AG20443 (cell line): ENCODE results near the gene IL33.

Experiments used
- DNase-seq: peaks from one replicate; pipeline ENCODE4 v3.0.0; 2012; ENCODE audit warnings: low spot score, mixed read lengths

Gene IL33

DNA sequence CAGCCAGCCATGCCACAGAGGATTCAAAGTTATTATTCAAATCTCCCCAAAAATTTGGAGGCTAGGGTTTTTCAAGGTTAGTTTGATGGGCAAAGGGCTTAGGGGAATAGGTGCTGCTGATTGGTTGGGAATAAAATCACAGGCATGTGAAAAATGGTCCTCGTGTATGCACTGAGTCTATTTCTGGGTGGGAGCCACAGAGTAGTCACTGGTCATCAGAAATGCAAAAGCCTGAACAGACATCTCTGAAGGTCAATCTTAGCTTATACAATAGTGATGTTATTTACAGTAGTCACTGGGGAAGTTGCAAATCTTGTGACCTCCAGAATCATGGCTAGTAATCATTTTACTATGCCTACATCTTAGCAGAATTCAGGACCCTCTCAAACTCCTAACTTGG is 1.3 kb downstream of the IL33 start:
- DNase-seq, result no peak

DNA sequence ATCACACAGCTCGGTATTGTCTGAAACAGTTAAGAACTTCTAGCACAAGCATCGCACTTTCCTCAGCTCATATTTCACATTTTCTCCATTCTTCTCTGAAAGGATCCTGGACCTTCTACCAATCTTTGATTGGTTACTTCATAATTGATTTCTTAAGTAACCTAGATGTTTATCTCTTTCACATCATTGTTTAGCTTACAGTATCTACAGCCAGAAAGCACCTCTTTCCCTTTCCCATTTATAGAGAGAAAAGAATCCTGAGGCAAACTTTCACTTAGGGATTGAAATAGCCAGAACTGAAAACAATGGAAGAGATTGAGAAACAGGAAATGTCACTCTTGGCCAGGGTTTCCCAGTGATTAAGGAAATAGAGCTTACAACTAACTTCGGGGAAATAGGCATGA is 2.5 kb downstream of the IL33 start:
- peak; percentile 24 for DNase-seq

DNA sequence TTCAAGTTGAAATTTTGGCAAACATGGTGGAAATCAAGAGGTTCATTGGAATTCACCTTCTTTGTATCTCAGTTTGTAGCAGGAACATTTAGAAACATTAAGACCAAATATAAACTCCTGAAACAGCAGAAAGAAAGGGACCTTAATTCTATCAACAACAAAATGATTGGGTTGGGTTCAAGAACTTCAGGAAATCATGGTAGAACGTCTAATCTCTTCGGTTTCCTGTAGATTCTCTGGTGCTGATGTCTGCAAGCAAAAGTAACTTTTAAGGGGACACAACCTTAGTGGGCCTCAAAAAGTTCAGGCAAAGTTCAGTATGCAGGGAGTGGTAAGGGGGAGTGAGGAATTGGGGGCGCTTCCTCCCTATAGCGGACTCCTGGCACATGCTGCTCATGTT is 3.4 kb downstream of the IL33 start:
- DNase-seq, result no peak

DNA sequence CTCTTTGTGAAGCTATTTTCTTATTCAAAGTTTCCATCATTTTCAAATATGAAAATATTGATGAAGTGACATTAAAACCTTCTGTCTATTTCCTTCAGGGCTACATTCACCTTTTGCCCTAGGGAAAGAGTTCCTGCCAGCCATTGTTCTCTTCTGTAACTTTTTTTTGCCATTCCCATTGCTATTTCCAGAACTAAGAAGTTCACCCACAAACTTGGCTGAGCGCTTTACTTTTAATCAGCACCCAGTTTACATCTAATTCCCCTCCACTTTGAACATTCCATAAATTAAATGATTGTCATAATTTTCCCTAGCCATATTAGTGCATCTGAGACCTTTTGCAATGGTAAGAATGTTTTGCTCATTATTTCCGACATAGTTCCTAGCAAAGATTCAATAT is 4.4 kb downstream of the IL33 start:
- no peak for DNase-seq

DNA sequence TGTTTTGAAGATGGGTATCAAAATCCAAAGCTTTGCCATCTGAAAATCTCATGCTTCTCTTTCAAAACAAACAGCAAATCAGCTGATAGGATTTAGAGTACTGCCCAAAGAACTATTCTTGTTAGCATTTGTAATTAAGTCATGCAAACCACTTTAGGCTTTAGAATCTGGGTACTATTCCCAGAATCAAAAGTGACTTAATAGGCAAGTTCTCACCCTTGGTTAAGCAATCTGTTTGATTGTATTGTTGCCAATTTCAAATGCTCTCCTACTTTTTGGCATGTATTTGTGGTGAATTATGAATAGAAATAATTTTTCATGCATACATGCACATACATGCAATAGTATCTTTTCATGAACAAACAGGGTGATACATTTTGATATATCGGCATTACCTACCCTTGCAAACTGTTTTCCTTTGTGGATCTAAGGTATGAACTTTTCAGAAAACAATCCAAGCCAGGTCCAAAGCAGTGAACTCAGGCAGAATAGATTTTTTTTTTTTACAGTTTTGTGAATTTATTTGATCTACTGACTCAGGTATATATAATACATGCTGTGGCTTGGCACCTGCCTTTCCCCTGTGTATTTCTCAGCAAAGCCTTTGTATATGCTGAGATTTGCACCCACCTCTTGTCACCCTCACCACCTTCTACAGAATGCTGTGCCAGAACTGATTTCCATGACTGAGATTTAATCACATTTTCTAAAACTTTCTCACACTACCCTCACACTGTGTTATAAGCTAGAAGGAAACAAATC is 9.0 kb downstream of the IL33 start:
- no peak for DNase-seq

DNA sequence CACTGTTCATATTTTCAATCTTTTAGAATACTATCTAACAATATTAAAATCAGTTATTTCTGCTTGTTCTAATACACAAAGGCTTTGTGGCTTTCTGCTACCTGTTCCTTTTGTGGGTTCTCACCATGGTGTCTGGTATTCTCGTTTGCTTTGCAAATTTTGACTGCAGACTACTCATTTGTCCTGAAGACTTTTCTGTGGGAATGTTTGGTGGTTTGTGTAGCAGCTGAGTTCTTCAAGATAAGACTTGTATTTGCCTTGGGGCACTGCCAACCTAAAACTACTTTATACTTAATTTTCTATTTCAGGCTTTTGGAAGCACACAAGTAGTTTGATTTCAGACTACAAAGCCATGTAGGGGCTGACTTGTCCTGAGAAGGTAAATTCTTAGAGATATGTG is 11.1 kb downstream of the IL33 start:
- DNase-seq, result no peak

DNA sequence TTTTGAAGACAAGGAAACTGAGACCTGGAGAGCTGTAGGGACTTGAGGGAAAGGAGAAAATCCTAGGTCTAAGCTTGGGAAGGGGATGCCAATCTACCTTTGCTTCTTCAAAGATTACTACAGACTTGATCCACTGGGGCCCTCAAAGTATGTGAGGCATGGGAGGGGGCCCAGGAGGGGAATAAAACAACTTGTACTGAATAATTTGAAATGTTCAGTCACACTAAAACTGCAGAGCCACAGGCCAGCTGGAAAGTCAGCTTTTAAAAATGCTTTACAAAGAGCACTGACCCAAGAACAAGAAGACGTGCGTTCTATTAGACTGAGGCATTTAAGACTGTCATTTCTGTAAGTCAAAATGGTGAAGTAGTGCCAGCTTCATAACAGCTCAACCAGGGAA is 13.6 kb downstream of the IL33 start:
- DNase-seq, result no peak

DNA sequence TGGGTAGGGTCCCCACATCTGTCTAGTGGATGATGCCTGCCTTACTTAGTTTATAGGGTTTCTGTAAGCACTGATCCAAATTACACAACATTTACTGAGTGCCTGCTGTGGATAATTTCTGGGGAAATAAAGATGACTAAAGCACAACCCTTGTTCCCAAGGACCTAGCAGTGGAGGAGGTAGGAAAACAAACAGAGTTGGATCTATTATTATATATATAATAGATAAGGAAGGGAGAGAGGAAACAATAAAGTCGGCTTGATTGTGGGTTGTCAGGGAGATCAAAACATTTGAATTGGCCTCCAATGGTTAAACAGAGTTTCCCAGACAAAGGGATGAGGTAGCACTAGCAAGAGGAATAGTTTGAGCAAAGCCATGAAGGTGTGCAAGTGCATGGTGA is 14.0 kb downstream of the IL33 start:
- no peak for DNase-seq

DNA sequence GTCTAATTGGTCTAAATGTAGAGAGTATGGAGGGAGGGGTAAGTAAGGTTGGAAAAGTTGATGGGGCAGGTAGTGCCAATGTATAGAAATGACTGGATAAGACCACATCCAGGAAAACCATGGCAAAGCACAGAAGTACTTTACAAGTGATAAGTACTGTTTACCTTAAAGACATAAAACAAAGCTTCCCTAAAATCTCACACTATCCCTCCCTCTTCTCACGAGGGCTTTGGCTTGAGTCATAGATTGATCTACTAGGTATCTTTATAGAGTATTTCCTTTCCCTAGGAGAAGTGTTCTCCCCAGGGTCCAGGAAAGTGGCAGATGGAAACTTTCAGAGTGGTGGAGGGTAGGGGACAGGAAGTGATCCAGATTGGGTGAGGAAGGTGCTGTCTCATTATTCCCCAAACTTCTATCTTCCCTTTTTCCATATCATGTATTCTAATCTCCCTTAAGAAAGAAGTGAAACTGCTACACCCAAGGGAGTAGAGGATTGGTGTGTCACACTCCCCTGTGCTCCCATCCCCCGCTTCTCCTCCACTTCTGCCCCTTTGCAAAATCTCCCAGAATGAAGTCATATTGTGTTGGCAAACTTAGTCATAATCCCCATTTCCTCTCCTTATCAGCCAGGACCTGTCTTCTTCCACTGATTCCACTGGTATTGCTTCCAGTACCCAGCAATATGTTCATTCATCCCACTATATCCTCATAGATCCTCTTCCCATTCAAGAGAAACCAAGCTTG is 14.6 kb downstream of the IL33 start:
- DNase-seq, result no peak

DNA sequence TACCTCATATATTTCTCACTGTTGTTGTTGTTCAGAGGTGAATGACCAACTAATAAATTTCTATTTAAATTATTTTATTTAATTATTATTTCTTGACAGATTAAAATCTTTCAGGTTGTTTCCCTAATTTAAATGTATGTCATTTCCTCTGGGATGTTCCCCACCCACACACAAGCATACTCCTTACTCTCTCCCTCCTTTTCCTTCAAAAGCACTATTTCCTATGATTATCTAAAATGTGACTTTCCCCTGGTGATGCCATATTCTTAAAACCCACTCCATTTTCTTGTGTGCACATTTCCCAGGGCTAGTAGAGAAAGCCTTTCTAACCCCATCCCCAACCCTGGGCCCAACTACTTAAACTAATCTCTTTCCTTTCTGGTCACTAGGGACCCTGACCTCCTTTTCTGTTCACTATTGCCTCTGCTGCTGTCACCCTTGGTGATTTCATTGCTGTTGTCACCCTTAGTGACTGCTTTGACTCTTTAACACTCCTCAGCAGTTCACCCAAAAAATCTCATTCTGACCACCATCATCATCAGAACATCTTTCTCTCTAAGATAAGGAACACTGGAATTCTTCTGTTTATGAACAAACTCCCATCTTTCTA is 16.8 kb downstream of the IL33 start:
- no peak for DNase-seq

DNA sequence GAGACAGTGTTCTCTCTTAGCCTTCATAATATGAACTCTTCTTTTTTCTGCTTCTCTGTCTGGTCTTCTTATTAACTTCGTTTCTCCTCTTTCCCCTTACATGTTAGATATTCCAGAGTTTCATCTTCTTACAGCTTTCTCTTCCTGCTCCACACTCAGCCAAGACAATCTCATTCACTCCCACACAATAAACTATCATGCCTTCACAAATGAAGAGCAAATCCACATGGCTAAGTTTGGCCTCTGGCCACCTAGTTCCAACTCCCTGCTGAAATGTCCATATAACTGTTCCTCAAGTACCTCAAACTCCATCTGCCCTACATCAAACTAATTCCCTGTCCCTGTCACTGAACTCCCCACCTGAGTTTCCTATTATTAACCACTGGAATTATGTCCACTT is 18.4 kb downstream of the IL33 start:
- DNase-seq, result no peak

DNA sequence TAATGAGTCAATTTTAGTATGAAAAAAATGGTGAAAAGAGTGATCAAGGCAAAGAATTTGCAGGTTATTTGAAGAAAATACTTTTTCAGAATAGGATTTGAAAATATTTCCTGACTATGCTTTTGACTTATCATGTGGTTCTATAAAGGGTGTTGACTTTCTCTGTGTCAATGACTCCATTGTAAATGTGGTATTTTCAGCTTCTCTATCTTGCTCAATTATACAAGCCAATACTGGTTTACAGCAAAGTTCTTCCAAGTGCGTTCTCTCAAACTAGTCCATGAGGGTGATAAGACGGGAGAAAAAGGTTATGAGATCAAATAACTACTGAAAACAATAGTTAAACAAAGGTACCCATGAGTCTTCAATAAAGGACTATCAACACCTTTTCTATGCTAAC is 21.7 kb downstream of the IL33 start:
- DNase-seq, result no peak

DNA sequence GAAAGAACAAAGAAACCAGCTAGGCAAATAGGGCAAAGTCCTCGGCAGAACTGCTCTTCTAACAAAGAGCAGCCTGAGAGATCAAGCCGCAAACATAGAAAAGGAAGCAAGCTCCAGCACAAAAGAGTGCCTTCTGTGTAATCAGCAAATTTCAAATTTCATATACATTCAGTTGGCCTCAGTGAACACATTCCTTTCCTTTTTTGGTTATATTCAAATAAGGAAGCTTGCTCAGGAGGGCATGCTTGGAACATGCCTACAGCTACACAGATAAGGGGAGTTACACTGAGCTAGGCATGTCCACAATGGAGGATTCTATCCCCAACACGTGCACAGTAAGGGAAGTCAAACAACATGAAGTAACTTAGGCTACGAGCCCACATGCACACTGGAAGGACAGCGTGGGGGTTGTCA is 23.4 kb downstream of the IL33 start:
- no peak for DNase-seq

DNA sequence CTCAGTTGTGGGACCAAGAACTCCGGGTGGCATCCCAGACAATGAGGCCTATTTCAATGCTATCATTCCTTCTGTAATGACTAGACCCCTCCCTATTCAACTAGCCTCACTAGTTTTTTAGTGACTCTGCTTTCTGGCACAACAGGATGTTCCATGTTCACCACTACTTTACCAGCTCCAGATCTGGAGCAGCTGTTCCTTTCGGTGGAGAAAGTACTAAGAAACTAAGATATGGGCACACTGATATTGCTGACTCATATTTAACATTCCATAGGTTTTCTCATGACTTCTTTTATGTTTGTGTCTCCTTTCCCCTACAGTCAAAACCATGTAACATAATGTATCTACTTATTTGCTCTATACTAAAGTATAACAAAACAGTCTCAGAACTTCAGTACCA is 24.1 kb downstream of the IL33 start:
- DNase-seq, result no peak

DNA sequence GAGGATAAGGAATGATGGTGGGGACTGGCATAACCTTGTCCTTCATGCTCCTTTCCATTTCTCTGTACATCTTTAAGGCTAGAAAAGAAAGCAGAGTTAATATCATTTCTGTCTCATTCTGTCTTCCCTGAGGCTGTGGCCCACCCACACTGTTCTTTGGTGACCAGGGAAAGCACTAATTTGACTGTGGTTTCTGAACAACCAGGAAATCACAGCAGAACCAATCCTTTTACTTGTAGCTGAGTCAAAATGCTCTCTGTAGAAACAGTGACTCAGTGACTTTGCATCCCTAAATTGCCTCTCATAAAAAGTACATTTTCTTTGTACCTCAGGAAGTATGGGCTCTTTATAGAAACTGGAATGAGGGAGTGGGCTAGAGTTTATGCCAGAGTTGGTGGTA is 28.1 kb downstream of the IL33 start:
- DNase-seq, result peak; percentile 65

DNA sequence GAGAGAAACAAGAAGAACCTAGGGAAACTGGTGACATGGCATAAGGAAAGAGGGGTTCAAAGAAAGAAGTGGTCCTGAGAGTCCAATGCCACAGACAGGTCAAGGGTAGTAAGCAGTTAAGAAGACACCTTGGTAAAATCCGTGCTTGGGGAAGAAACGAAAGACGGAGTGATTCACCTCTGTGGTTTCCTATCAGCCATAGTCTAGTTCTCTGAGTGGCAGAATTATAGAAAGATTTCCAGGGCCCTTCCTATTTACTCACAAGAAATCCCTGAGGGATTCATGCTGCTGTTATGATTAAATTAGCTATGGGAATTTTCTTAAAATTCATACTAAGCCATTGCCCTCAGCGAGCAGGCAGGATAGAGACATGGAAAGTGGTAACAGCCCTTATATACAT is 31.7 kb downstream of the IL33 start:
- no peak for DNase-seq

DNA sequence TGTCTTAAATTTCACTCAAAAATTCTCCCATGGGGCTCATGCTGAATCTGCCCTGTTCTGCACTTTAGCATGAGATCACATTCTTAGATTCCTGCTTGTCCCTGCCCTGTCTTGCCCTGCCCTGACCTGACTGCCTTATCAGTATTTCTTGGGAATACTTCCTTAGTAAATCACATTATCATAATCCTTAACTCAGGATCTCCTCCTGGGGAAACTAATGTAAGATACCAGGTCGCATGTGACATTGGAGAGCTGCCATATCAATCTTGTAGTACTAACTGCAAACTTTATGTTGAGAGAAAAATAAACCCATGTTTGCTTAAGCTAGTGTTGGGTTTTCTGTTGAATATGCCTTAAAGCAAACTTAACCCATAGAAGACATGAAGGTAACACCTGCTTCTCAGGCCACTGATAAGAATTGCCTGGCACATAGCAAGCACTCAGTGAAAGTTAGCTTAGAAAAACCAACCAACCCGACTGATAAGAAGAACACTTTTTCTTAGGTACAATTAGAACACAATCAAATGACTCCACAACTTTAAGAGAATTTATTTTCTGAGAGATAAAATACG is 53.3 kb downstream of the IL33 start:
- no peak for DNase-seq

DNA sequence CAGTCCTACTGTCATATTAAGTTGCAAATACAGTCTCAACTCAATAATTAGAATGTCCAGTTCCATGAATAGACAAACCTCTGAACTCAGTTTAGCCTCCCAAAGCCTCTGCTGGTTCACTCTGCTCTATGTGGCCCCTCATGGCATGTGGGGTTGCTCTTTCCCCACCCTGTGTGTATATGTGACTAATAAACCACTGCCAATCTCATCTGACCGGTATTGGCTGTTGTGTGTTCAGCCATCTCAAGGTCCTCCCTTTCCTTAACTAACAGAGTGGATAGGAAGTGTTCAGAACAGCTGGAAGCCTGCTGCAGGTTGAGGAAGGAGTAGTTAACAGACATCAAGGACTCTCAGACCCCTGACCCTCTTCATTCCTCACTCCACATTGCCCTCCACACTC is 55.3 kb downstream of the IL33 start:
- DNase-seq, result no peak

DNA sequence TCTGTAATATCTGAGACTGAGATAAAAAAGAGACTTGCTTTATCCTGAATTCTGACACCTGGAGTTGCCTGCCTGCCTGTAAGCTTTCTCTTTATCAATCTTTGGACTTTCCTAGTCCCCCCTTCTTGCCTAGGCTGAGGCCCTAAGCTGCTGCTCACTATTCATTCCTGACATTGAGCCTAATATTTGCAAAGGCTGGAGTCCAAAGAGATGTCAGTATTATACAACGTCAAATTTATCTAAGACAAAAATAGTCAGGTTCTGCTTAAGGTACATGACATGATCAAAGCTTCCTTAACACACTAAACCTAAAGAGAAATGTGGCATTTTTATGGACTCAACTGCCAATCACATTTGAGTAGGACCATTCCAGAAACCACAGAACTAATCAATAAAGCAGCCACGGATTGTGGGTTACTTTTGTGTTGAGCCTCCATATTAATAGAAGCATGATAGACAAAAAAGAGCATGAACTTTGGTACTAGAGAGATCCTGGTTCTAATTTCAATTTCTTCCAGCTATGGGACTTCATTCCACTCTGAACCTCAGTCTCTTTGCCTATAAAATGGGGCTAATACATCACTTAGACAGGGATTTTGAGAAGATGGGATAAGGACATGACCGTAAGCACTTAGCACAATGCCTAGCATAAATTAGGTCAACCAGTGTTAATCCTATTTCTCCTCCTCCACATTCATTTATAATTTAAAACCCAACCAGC is 56.1 kb downstream of the IL33 start:
- DNase-seq, result no peak

DNA sequence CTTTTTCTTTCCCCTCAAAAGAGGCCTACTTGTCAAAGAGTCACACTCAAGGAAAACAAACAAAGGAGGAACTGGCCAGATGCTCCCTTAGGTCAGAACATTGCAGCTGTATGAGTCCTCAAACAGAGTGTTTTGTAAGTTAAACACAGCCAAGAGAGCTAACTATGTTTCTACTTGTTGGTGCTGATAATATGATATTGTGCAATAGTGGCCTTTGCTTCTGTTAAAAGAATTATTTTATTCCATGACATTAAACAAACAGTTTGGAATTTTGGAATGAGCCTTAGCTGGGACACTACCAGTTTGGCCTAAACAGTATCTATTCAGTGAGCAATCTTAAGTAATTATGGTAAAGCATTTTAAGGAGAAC is 56.6 kb downstream of the IL33 start:
- peak; percentile 81 for DNase-seq

DNA sequence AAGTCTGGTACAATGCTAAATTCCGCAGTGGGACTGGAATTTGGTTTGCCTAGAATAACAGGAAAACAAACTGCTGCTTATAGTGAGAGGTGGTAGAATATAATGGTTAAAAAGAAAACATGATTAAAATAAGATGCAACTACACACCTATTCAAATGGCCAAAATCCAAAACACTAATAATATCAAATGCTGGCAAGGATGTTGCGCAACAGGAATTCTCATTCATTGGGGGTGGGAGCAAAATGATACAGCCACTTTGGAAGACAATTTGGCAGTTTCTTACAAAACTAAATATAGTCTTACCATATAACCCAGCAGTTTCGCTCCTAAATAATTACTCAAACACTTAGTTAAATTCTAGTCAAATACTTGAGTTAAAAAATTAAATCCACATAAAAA is 61.8 kb downstream of the IL33 start:
- no peak for DNase-seq

DNA sequence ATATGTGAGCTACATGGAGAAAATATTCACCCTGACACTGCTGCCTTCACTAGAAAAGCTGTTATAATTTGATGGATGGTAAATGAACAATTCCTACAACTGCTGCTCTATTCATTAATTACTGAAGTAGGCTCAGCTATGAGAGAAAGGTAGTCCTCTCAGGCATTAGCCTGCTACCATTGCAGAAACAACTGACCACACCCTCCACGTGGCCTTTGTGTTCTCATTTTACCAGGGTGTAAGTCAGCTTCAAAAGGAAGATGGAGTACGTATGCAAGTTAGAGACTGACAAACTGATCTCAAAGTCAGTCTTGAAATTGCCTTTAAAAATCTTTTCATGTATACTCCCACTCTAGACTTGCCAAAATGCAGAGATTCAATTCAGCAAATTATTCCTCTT is 86.3 kb downstream of the IL33 start:
- no peak for DNase-seq

DNA sequence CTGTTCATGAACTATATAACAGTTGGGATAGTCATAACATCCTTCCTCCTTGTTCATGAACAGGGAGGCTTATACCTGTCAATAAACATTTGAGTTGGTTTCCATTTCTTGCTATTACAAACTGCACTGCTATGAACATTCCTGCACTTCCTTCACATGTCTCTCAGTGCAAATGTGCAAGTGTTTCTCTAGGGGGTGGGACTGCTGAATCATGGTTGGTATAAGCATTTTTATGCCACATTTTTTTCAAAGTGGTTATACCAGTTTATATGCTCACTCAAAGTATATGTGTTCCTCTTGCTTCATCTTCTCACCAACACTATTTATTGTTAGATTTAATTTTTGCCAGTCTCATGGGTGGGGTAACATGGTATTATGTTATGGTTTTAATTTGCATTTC is 86.8 kb downstream of the IL33 start:
- DNase-seq, result peak; percentile 9
